NCI-H2196 treated with DMSO at 0.1 percent for 48 hours (cell line): Measurements from ENCODE around the gene SEMG2.

Source experiments
- DNase-seq: peaks from one replicate; lab custom pipeline; 2025; ENCODE audit not compliant: unreplicated experiment; lab: John Stamatoyannopoulos, UW

SEMG2 gene, protein sequence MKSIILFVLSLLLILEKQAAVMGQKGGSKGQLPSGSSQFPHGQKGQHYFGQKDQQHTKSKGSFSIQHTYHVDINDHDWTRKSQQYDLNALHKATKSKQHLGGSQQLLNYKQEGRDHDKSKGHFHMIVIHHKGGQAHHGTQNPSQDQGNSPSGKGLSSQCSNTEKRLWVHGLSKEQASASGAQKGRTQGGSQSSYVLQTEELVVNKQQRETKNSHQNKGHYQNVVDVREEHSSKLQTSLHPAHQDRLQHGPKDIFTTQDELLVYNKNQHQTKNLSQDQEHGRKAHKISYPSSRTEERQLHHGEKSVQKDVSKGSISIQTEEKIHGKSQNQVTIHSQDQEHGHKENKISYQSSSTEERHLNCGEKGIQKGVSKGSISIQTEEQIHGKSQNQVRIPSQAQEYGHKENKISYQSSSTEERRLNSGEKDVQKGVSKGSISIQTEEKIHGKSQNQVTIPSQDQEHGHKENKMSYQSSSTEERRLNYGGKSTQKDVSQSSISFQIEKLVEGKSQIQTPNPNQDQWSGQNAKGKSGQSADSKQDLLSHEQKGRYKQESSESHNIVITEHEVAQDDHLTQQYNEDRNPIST

DNA sequence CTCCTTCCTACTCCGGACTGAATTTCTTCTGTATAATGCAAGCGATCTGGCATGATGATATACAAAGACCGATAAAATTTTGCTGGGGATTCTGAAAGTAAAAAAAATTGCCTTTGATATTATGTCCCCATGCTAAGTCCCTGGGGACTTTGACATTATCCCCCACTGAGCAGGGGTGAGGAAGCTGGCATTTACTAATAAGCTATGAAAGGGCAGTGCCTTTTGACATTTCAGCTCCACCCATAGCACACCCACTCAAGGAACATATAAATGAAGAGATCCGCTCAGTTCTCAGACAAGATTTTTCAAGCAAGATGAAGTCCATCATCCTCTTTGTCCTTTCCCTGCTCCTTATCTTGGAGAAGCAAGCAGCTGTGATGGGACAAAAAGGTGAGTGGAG is at the start of gene SEMG2:
SEMG2 (plus strand) TSS at position 298 of the 400 bp plus-strand sequence; CDS start at position 315, 17 bp downstream.
- DNase-seq, result no peak

DNA sequence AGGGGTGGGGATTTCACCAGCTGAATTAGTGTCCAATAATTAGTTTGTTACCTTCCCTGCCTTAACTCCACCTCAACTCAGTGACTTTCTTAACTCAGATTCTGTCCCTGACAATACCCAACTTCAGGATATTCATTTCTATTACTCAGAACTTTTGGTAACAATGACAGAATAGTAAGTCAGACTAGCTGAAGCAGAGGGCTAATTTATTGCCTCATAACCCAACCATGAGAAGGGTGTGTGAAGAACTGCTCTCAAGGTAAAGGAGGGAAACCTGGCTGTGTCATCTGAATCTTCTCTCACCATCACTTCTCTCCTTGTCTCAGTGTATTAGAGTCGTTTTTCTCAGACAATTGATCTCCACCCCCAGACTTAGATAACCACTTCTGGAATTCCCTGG is 47.7 kb upstream of the SEMG2 start:
- DNase-seq, result no peak

DNA sequence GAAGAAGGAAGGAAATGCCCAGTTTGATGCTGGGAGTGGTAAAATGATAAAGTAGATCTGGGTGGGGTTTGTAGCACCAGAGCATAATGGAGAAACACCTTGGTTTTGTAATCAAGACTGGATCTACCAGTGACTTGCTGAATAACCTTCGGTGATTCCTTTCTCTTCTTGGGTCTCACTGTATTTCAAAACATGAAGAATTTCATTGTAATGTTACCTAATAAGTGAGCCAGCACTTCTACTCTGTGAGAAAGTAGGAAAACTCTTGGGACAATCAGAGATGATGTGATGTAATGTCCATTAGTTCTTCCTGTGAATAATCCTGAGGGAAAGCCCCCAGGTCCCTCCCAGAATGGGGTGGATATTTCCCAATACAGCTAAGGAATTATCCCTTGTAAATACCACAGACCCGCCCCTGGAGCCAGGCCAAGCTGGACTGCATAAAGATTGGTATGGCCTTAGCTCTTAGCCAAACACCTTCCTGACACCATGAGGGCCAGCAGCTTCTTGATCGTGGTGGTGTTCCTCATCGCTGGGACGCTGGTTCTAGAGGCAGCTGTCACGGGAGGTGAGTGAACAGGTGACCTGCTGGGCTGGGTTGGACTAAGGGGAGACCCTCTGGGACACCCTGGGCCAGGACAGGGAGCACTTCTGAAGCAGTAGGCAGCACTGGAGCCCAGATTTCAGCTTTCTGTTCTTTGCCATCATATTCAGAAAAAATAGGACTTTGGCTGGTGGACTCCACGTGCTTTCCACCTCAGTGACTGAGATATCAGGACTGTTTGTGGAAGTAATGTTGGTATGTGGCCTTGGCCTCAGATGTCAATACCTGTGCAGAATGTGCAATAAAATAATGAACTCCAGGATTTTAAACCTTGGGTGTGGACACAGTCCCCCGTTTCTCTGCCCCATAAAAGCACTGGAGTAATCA is 46.5 kb upstream of the SEMG2 start, which contains the start of gene PI3:
PI3 (plus strand) TSS at position 469 of the 931 bp plus-strand sequence; CDS start at position 490, 21 bp downstream.
- no peak for DNase-seq

- DNase-seq, result peak; percentile 7
Measured at GRCh38 chr20:45176526-45177267, 44.5 kb upstream of the SEMG2 start.

DNA sequence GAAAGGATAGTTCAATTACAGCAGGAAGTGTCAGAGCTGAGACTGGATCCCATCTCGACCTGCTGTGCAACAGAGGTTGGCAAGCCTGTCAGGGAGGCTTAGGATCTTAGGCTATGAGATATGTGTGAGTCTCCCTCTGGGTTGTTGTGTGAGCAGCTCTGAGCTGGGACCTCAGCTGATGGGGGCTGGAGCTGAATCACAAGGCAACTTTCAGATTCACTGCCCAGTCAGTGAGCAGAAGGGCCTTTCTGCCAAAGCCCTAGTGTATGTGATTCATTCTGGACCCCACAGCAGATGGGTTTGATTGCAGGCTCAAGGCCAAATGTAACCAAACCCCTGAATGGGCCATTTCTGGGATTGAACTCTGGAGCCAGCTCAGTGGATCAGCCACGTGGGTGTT is 42.0 kb upstream of the SEMG2 start:
- DNase-seq, result no peak

- DNase-seq, result no peak
Measured at GRCh38 chr20:45181639-45182038, 39.5 kb upstream of the SEMG2 start.

DNA sequence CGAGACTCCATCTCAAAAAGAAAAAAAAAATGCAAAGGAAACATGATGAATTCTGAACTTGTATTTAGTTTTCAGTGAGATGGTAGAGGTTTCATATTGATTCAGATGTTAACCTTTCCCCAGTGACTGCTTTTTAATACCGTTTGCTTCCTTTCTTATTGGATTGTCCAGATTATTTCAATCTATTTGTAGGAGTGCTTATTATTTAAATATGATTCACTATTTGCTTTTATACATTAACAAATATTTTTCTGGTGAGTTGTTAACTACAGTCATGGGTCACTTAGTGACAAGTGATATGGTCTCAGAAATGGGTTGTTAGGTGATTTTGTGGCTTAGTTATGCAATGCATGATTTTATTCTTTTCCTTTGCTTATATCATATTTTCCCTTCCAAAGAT is 38.1 kb upstream of the SEMG2 start:
- no peak for DNase-seq

GRCh38 chr20:45187693-45188092 is 33.5 kb upstream of the SEMG2 start:
- DNase-seq, result no peak

GRCh38 chr20:45189067-45189609 is 32.0 kb upstream of the SEMG2 start:
- no peak for DNase-seq

GRCh38 chr20:45189861-45190260 is 31.3 kb upstream of the SEMG2 start:
- no peak for DNase-seq

DNA sequence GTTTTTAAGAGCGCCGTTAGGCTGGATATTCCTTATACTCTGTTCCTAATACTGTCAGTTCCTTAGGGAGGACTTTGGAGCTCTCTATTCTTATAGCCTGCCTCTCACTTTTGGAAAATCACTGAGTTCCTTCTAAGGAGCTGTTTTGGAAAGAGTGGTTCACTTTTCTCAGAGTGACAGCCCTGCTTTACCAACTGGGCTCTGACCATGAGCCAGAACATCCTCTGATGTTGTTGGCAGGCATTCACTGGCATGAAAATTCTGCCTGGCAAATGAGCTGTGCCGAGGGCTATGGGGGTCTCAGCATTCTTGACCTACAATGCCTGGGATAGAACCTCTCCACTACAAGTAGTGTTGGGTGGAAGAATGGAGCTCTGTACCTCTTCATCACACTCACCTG is 29.2 kb upstream of the SEMG2 start:
- no peak for DNase-seq

- DNase-seq, result no peak
Measured at GRCh38 chr20:45193331-45193730, 27.8 kb upstream of the SEMG2 start.

- DNase-seq, result no peak
Measured at GRCh38 chr20:45206725-45207124, 14.4 kb upstream of the SEMG2 start, which contains the start of gene SEMG1. TSS of gene SEMG1 (plus strand) at chr20:45207033. CDS start at chr20:45207054, 21 bp downstream.

- DNase-seq, result no peak
Measured at GRCh38 chr20:45209924-45210323, 11.2 kb upstream of the SEMG2 start.

DNA sequence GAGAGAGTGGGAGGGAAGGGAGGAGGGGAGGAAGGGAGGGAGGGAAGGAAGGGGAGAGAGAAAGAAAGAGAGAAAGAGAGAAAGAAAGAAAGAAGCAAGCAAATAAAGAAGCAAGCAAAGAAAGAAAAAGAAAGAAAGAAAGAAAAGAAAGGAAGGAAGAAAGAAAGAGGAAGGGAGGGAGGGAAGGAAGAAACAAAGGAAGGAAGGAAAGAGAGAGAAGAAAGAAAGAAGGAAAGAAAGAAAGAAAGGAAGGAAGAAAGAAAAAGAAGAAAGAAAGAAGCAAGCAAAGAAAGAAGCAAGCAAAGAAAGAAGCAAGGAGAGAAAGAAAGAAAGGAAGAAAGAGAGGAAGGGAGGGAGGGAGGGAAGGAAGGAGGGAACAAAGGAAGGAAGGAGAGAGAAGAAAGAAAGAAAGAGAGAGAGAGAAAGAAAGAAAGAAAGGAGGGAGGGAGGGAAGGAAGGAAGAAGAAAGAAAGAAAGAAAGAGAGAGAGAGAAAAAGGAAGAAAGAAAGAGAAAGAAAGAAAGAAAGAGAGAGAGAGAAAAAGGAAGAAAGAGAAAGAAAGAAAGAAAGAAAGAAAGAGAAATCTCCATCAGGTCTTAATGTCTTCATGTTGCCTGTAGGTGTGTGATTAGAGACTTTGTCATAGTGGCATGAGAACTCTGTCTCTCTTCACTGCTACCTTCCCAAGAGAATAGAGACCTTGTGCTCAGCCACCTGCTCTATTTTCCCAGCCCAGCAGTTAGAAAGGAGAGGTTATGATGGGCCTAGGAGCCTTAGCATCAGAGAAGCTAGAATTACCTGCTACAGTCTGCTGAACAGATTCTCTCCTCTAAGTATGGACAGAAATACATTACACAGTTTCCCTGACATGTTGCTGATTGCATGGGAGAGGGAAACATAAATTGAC is 9.4 kb upstream of the SEMG2 start:
- DNase-seq, result no peak

- no peak for DNase-seq
Measured at GRCh38 chr20:45212836-45213235, 8.3 kb upstream of the SEMG2 start.

GRCh38 chr20:45218124-45218523 is 3.0 kb upstream of the SEMG2 start:
- DNase-seq, result no peak

- no peak for DNase-seq
Measured at GRCh38 chr20:45218636-45219035, 2.5 kb upstream of the SEMG2 start.

- no peak for DNase-seq
Measured at GRCh38 chr20:45223136-45223535, 2.0 kb downstream of the SEMG2 start.
